GM12874 (cell line): ENCODE measurements around the gene PPIE.

Source experiments
- TF ChIP-seq, protein P1 (sequence below): IDR thresholded peaks from 2 replicates; pipeline ENCODE4 v1.5.1; 2011; ENCODE audit warnings: low read depth, mild to moderate bottlenecking, control low read depth, low read length, moderate library complexity; ENCODE audit not compliant: insufficient read depth

PPIE gene

DNA sequence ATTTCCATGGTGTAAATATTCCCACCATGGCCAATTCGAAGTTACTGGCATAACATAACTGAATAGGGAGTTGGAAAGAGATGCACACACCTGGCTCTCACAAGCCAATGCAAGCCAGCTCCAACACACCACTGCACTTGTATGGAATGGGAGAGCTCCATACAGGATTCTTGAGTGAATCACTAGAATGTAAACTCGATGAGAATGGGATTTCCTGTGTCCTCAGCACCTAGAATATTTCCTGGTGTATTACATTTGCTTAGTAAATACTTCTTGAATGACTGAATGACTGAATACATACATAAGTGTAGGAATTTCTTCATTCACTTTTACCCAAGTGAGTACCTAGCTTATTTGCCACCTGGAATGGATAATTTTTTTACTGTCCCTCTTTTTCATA is 16.2 kb upstream of the PPIE start:
- TF ChIP-seq, protein P1, sequence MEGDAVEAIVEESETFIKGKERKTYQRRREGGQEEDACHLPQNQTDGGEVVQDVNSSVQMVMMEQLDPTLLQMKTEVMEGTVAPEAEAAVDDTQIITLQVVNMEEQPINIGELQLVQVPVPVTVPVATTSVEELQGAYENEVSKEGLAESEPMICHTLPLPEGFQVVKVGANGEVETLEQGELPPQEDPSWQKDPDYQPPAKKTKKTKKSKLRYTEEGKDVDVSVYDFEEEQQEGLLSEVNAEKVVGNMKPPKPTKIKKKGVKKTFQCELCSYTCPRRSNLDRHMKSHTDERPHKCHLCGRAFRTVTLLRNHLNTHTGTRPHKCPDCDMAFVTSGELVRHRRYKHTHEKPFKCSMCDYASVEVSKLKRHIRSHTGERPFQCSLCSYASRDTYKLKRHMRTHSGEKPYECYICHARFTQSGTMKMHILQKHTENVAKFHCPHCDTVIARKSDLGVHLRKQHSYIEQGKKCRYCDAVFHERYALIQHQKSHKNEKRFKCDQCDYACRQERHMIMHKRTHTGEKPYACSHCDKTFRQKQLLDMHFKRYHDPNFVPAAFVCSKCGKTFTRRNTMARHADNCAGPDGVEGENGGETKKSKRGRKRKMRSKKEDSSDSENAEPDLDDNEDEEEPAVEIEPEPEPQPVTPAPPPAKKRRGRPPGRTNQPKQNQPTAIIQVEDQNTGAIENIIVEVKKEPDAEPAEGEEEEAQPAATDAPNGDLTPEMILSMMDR = no peak

DNA sequence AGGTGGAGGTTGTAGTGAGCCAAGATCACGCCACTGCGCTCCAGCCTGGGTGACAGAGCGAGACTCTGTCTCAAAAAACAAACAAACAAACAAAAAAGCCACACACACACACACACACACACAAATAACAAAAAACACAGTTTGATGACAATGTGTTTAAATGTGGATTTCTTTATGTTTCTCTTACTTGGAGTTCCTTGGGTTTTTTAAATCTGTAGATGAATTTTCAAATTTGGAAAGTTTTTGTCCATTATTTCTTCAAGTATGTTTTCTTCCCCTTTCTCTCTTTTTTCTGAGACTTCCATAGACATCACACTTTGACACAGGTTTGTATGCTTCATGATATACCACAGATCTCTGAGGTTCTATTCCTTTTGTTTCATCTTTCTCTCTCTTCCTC is 12.1 kb upstream of the PPIE start:
- TF ChIP-seq, protein P1 = no peak

DNA sequence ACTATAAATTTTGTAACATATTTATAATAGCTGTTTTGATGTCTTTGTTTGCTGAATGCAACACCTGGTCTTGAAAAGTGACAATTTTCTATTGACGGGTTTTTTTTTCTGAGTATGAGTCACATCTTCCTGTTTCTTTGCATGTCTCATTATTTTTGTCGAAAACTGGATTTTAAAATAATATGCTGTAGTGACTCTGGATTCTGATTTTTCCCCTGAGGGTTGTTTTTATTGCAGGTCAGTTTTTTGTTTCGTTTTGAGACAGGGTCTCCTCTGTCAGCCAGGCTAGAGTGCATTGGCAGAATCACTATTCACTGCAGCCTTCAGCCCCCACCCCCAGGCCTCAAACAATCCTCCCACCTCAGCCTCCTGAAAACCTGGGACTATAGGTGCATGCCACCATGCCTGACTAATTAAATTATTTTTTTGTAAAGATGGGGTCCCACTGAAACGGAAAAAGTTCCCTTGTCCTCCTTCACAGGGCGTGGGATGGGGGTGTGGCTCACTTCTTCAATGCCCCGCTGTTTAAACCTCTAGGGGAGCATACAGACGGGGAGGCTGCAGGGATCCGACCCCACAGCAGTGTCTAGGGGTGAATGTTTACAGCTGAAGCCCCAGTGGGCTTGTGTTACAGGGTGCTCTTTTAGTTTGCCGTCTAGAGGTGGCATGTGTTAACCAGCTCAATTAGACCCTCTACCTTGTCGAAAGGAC is 11.3 kb upstream of the PPIE start:
- TF ChIP-seq, protein P1 = no peak

DNA sequence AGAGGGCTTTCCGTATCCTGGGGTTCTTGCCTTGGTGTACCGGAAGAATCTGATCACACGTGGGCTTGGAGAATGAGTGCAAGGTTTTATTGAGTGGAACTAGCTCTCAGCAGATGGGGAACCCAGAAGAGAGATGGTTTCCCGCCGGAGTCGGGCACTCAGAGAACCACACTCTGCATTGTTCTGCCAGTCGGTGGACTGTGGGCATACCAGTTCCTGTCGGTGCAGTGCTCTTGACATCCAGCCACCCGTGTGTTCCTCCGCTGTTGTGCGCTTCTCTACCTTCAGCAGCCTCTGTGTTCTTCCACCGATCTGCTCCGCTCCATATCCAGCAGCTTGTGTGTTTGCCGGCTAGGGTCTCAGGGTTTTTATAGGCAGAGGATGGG is 10.8 kb upstream of the PPIE start:
- TF ChIP-seq, protein P1 = no peak

DNA sequence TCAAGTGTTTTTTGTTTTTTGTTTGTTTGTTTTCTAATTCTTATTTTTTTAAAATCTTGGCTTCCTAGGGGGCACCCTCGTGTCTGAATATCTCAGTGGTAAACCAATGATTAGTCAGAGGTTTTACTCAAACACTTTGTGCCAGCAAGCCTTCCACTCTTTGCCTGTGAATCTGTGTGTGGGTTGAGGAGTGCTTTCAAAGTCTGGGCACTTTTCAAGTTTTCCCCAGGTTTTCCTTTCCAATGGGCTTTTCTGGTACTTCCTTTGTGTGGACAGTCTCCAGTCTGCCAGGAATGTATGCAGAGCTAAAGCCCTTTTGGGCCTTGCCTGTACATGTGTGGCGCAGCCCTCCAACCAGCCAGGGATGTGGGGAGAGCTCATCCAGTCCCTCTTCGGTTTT is 9.7 kb upstream of the PPIE start:
- TF ChIP-seq, protein P1 = no peak

DNA sequence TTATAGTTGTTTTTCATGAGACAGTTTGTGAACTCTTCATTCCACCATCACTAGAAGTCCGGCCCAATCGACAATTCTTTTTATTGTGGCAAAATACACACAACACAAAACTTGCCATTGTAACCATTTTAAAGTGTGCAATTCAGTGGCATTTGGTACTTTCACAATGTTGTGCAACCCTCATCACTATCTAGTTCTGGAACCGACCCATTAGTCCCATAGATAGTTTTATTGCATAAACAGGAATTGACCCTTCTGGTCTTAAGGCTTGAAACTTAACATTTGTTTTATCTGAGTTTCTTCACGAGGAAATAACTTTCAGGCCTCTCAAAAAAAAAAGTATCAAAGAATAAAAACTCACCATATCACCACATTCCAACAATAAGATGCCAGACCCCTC is 8.8 kb upstream of the PPIE start:
- TF ChIP-seq, protein P1 = no peak

DNA sequence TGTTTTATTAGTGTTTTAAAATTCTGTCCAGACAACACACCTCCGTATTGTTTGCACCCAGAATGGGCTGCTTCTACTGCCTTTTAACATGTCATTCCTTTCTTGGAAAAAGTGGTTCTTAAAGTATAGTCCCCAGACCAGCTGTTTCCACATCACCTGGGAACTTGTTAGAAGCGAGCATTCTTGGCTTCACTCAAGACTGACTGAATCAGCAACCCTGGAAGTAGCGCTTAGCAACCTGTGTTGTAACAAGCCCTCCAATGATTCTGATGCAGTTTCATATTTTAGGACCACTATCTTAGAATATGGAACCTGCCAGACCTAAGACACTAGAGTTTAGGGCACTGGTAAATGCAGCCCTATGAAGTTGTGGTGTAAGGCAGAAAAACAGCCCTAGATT is 6.0 kb upstream of the PPIE start:
- TF ChIP-seq, protein P1 = no peak

DNA sequence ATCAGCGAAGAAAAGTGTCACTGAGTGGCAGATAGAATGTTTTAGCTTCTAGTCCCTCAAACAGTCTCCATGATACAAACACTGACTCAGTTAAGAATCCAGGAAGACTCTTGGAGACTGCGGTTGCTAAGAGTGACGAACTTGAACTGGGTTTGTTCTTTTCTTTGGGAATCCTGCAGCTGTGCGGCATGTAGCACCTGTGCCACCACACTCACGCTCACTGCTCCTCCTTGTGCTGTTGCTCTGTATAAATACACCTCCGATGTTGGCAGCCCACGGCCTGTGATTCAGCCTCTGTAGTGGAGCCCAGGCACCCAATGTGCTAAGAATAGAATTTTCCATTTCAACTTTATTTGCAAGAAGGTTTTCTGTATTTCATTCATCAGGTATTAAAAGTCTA is 5.5 kb upstream of the PPIE start:
- TF ChIP-seq, protein P1 = no peak
